HCT116 (cell line): ENCODE results near the gene PTPN12. TPM values are rescaled to one million over a fixed set of nuclear protein-coding genes. Genes with fewer than 3 reads are reported as not detected.

Experiments used
- ATAC-seq: fragments of 200-7000 bp; cut with Tn5 transposase; 2 replicates; pipeline ENCODE4 v1.9.1; 2020; ENCODE audit warnings: mild to moderate bottlenecking, moderate library complexity
- BruUV-seq: library from RNA; stranded (reverse); fragments of 400-500 nt; replicated peaks from 2 replicates; lab custom pipeline; 2021; lab: Mats Ljungman, UMichigan
- CTCF ChIA-PET: fragments of 300-600 bp; sonication (Branson Sonifier 250); formaldehyde crosslinking; loops from one replicate; lab custom pipeline; 2021; ENCODE audit warnings: antibody characterized with exemption; lab: Charles Lee
- POLR2A ChIA-PET: fragments of 300-600, 350-600 bp; sonication (Branson Sonifier 250); formaldehyde crosslinking; loops from one replicate; lab custom pipeline; 2021; ENCODE audit warnings: antibody characterized with exemption; lab: Charles Lee
- RAD21 ChIA-PET, 2 experiments: fragments of 300-600 bp; sonication (Branson Sonifier 250); formaldehyde crosslinking; loops; one replicate each; lab custom pipeline; 2023; ENCODE audit warnings: low total read pairs in 2 of 2; ENCODE audit not compliant: uncharacterized antibody in 2 of 2, unreplicated experiment in 2 of 2, low non-redundant PET in 1 of 2; lab: Charles Lee
- DNase-seq: peaks from one replicate; pipeline ENCODE4 v3.0.0-alpha.2; 2010; ENCODE audit warnings: low read depth, low spot score
- H2AFZ ChIP-seq: fragments of 200-600 bp; shearing (Covaris generic), sonication (generic); 2 replicates; pipeline ENCODE4 v1.6.1; 2017; ENCODE audit warnings: low read depth, mixed run types, mixed read lengths, antibody characterized with exemption, low read length; ENCODE audit not compliant: poor library complexity, severe bottlenecking
- H3K27ac ChIP-seq: 2 replicates; pipeline ENCODE4 v1.5.1; 2012; ENCODE audit warnings: low read depth, low read length
- H3K27me3 ChIP-seq: fragments of 200-600 bp; sonication (generic); 2 replicates; pipeline ENCODE4 v1.6.1; 2016; ENCODE audit warnings: mixed run types, low read length, mixed read lengths; ENCODE audit not compliant: insufficient read depth
- H3K36me3 ChIP-seq, 2 experiments: fragments of 200-500 bp in 1 of 2; fragments of 200-600 bp in 1 of 2; sonication (Bioruptor generic) in 1 of 2; sonication (generic) in 1 of 2; 2 replicates each; pipeline versions ENCODE4 v1.5.1 to v1.6.1; 2014 to 2016; ENCODE audit warnings: low read length in 2 of 2, inconsistent platforms in 1 of 2, mixed read lengths in 1 of 2, mixed run types in 1 of 2; ENCODE audit not compliant: insufficient read depth in 2 of 2, control insufficient read depth in 1 of 2
- H3K4me1 ChIP-seq, 2 experiments: fragments of 200-600 bp in 1 of 2; sonication (generic) in 1 of 2; 2 replicates each; pipeline versions ENCODE4 v1.5.1 to v1.6.1; 2012 to 2017; ENCODE audit warnings: low read length in 2 of 2, inconsistent platforms in 1 of 2, mild to moderate bottlenecking in 1 of 2, mixed read lengths in 1 of 2, mixed run types in 1 of 2, moderate library complexity in 1 of 2; ENCODE audit not compliant: insufficient read depth in 2 of 2, control insufficient read depth in 1 of 2
- H3K4me2 ChIP-seq: fragments of 200-600 bp; sonication (generic); 2 replicates; pipeline ENCODE4 v1.6.1; 2017; ENCODE audit warnings: mixed run types, low read length, mixed read lengths
- H3K4me3 ChIP-seq, 2 experiments: fragments of 200-600 bp in 1 of 2; sonication (generic) in 1 of 2; replicated peaks in 1 of 2; 2 replicates each; pipeline ENCODE4 v1.5.1; 2011 to 2016; ENCODE audit warnings: low read length in 2 of 2, control low read depth in 1 of 2, low read depth in 1 of 2, mild to moderate bottlenecking in 1 of 2, mixed read lengths in 1 of 2, mixed run types in 1 of 2
- H3K79me2 ChIP-seq: fragments of 200-600 bp; sonication (generic); 2 replicates; pipeline ENCODE4 v1.6.1; 2017; ENCODE audit warnings: mild to moderate bottlenecking, mixed run types, low read length, moderate library complexity, mixed read lengths; ENCODE audit not compliant: insufficient read depth
- H3K9ac ChIP-seq: fragments of 200-600 bp; sonication (generic); 2 replicates; pipeline ENCODE4 v1.6.1; 2016; ENCODE audit warnings: low read length, mixed read lengths
- H3K9me2 ChIP-seq: fragments of 200-600 bp; sonication (generic), shearing (Covaris generic); 2 replicates; pipeline ENCODE4 v1.6.1; 2017; ENCODE audit warnings: mixed run types, mild to moderate bottlenecking, moderate library complexity; ENCODE audit not compliant: insufficient read depth
- H3K9me3 ChIP-seq, 2 experiments: fragments of 200-500 bp in 1 of 2; fragments of 200-600 bp in 1 of 2; sonication (Bioruptor generic) in 1 of 2; sonication (generic) in 1 of 2; 2 replicates each; pipeline ENCODE4 v1.6.1; 2014 to 2017; ENCODE audit warnings: low read length in 2 of 2, mixed read lengths in 2 of 2, inconsistent platforms in 1 of 2, low read depth in 1 of 2, mild to moderate bottlenecking in 1 of 2, mixed run types in 1 of 2, moderate library complexity in 1 of 2; ENCODE audit not compliant: control insufficient read depth in 1 of 2, insufficient read depth in 1 of 2
- H4K20me1 ChIP-seq: fragments of 200-600 bp; sonication (generic), shearing (Covaris generic); 2 replicates; pipeline ENCODE4 v1.6.1; 2017; ENCODE audit warnings: mixed run types, mild to moderate bottlenecking, moderate library complexity; ENCODE audit not compliant: insufficient read depth
- CBX3 ChIP-seq: IDR thresholded peaks from 2 replicates; pipeline ENCODE4 v1.6.1; 2012; ENCODE audit warnings: low read depth
- CEBPB ChIP-seq: IDR thresholded peaks from 2 replicates; pipeline ENCODE4 v1.6.1; 2012; ENCODE audit warnings: low read depth
- ELF1 ChIP-seq: IDR thresholded peaks from 2 replicates; pipeline ENCODE4 v1.6.1; 2012; ENCODE audit warnings: low read depth, borderline replicate concordance
- EZH2 ChIP-seq: fragments of 200-600 bp; sonication (generic); IDR thresholded peaks from 2 replicates; pipeline ENCODE4 v1.6.1; 2017; ENCODE audit warnings: antibody characterized with exemption, mixed run types
- EZH2phosphoT487 ChIP-seq: fragments of 200-600 bp; IDR thresholded peaks from 2 replicates; pipeline ENCODE4 v1.6.1; 2018; ENCODE audit warnings: antibody characterized with exemption, borderline replicate concordance
- FOSL1 ChIP-seq: IDR thresholded peaks from 2 replicates; pipeline ENCODE4 v1.6.1; 2012; ENCODE audit warnings: low read depth
- JUND ChIP-seq: IDR thresholded peaks from 2 replicates; pipeline ENCODE4 v1.6.1; 2012
- RAD21 ChIP-seq: IDR thresholded peaks from 2 replicates; pipeline ENCODE4 v1.6.1; 2012; ENCODE audit warnings: low read depth, mild to moderate bottlenecking
- SIN3A ChIP-seq: IDR thresholded peaks from 2 replicates; pipeline ENCODE4 v1.6.1; 2012; ENCODE audit warnings: low read depth
- SRF ChIP-seq: IDR thresholded peaks from 2 replicates; pipeline ENCODE4 v1.6.1; 2012; ENCODE audit warnings: low read depth
- TCF7L2 ChIP-seq: IDR thresholded peaks from 2 replicates; pipeline ENCODE4 v1.7.0; 2011; ENCODE audit warnings: borderline replicate concordance, inconsistent platforms; ENCODE audit not compliant: insufficient read depth, insufficient read length; ENCODE audit errors: extremely low read depth
- ZFX ChIP-seq: fragments of 450-650 bp; IDR thresholded peaks from 2 replicates; pipeline ENCODE4 v1.6.1; 2017
- intact Hi-C: fragments of 100-400 bp; cut with micrococcal nuclease; formaldehyde crosslinking; loops from 2 replicates; pipeline ENCODE4 v1.10.0; 2022
- total RNA-seq: library from RNA; stranded (reverse); gene quantifications from one replicate; pipeline ENCODE4 v1.2.1, GENCODE V29; 2021; ENCODE audit not compliant: unreplicated experiment
- TF ChIP-seq, protein P1 (sequence below): IDR thresholded peaks from 2 replicates; pipeline ENCODE4 v1.6.1; 2012
- TF ChIP-seq, protein P2 (sequence below): IDR thresholded peaks from 2 replicates; pipeline ENCODE4 v1.6.1; 2012; ENCODE audit warnings: low read depth
- TF ChIP-seq, protein P3 (sequence below): IDR thresholded peaks from 2 replicates; pipeline ENCODE4 v1.6.1; 2011; ENCODE audit warnings: mild to moderate bottlenecking, low read length, moderate library complexity; ENCODE audit not compliant: insufficient replicate concordance; ENCODE audit errors: extremely low read depth

PTPN12 gene
- total RNA-seq, 1 experiment from 2014 or later = 80.5 TPM

DNA sequence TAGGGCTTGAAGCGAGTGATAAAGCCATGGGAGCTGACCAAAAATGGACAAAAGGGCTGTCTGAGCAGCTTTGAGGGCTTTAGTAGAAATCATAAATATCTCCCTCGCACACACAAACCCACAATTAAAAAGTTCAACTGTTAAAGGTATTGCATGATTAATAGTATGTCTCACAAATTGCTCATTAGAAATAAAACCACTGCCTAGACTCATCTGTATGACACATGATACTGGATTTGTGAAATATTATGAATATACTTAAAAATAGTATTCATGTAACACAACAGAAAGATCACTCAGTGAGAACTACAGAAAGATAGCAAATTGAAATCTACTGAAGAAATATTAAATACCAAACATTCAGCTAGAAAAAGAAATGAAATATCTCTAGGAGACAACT, 11.9 kb upstream of the PTPN12 start:
- H3K9me2 ChIP-seq = no peaks in the 10 kb centered on the region
- H3K27ac ChIP-seq = no peak overlapping the region

DNA sequence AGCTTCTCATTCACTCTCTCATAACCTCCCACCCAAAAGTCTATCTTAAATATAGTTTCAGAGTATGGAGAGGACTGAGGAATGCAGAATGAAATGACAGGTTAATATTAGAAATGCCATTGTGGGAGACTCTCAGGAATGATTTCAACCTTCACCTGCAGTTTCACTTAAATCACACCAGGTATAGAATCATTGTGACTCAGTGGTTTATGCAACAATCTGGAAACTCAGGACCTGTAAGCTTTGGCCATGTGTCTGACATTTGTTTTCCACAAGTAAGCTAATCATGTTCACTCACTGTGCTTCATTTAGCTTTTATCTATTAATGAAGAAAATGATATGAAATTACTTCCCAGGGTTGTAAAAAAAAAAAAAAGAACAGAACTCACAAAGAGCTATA, 8.7 kb upstream of the PTPN12 start:
- intact Hi-C loops = no loop called here
- Histone ChIP-seq H3K4me2 (no peak overlapping the region), H3K9ac (no peak overlapping the region), H3K27me3 (no peaks in the 10 kb centered on the region), H4K20me1 (no peaks in the 10 kb centered on the region), H3K36me3 (no peaks in the 10 kb centered on the region), H2AFZ (no peak overlapping the region), H3K4me1 (peaks cover 0 to 4% of the 10 kb centered on the region in 2 experiments; a peak in 2 of 4 replicates), H3K9me2 (no peaks in the 10 kb centered on the region), H3K27ac (no peak overlapping the region), H3K4me3 (no peak overlapping the region), H3K9me3 (no peaks in the 10 kb centered on the region), H3K79me2 (no peaks in the 10 kb centered on the region)
- RAD21 ChIA-PET = no interaction called here
- ATAC-seq (no peak), DNase-seq (no peak)
- no TSS peak for BruUV-seq
- CTCF ChIA-PET = no interaction called here
- POLR2A ChIA-PET = interaction anchor here (1.0 kb wide), 1 partner anchor 9 kb away, joined by 4 read pairs; the partner anchor contains the start of gene PTPN12
- TF ChIP-seq TCF7L2 (no peak), FOSL1 (no peak), EZH2phosphoT487 (no peak), SRF (no peak), RAD21 (no peak), ELF1 (no peak)
- TF ChIP-seq, protein P1, sequence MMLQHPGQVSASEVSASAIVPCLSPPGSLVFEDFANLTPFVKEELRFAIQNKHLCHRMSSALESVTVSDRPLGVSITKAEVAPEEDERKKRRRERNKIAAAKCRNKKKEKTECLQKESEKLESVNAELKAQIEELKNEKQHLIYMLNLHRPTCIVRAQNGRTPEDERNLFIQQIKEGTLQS = no peak
- TF ChIP-seq, protein P2, sequence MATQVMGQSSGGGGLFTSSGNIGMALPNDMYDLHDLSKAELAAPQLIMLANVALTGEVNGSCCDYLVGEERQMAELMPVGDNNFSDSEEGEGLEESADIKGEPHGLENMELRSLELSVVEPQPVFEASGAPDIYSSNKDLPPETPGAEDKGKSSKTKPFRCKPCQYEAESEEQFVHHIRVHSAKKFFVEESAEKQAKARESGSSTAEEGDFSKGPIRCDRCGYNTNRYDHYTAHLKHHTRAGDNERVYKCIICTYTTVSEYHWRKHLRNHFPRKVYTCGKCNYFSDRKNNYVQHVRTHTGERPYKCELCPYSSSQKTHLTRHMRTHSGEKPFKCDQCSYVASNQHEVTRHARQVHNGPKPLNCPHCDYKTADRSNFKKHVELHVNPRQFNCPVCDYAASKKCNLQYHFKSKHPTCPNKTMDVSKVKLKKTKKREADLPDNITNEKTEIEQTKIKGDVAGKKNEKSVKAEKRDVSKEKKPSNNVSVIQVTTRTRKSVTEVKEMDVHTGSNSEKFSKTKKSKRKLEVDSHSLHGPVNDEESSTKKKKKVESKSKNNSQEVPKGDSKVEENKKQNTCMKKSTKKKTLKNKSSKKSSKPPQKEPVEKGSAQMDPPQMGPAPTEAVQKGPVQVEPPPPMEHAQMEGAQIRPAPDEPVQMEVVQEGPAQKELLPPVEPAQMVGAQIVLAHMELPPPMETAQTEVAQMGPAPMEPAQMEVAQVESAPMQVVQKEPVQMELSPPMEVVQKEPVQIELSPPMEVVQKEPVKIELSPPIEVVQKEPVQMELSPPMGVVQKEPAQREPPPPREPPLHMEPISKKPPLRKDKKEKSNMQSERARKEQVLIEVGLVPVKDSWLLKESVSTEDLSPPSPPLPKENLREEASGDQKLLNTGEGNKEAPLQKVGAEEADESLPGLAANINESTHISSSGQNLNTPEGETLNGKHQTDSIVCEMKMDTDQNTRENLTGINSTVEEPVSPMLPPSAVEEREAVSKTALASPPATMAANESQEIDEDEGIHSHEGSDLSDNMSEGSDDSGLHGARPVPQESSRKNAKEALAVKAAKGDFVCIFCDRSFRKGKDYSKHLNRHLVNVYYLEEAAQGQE = no peak

More for the DNA sequence above, 11.9 kb upstream of the PTPN12 start:
- DNase-seq = no peak
- H2AFZ ChIP-seq = no peak overlapping the region
- TF ChIP-seq CBX3 (no peak), ZFX (no peak), EZH2 (no peak), SIN3A (no peak), JUND (no peak), CEBPB (no peak), FOSL1 (no peak), ELF1 (no peak)
- TF ChIP-seq, protein P3, sequence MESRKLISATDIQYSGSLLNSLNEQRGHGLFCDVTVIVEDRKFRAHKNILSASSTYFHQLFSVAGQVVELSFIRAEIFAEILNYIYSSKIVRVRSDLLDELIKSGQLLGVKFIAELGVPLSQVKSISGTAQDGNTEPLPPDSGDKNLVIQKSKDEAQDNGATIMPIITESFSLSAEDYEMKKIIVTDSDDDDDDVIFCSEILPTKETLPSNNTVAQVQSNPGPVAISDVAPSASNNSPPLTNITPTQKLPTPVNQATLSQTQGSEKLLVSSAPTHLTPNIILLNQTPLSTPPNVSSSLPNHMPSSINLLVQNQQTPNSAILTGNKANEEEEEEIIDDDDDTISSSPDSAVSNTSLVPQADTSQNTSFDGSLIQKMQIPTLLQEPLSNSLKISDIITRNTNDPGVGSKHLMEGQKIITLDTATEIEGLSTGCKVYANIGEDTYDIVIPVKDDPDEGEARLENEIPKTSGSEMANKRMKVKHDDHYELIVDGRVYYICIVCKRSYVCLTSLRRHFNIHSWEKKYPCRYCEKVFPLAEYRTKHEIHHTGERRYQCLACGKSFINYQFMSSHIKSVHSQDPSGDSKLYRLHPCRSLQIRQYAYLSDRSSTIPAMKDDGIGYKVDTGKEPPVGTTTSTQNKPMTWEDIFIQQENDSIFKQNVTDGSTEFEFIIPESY = no peak
- TF ChIP-seq, all 23 proteins: peak for 0
- H3K4me1 ChIP-seq = peaks cover 0 to 4% of the 10 kb centered on the region in 2 experiments; a peak in 2 of 4 replicates
- no peak overlapping the region for H3K9ac ChIP-seq
- no peak for ATAC-seq
- POLR2A ChIA-PET = no interaction called here
- H3K79me2 ChIP-seq = no peaks in the 10 kb centered on the region
- H3K9me3 ChIP-seq = no peaks in the 10 kb centered on the region
- H3K27me3 ChIP-seq = no peaks in the 10 kb centered on the region
- H3K36me3 ChIP-seq = no peaks in the 10 kb centered on the region
- no peak overlapping the region for H3K4me3 ChIP-seq
- H4K20me1 ChIP-seq = no peaks in the 10 kb centered on the region
- intact Hi-C loops = no loop called here
- CTCF ChIA-PET = no interaction called here
- RAD21 ChIA-PET = no interaction called here
- H3K4me2 ChIP-seq = no peak overlapping the region
- no TSS peak for BruUV-seq
